Nephron (organoid): ENCODE measurements around the gene CDC42EP3.

Experiments
- H3K27ac Mint-ChIP-seq, 3 experiments: 2 replicates each; pipeline ENCODE4 v1.8.0; 2020; ENCODE audit warnings: mixed read lengths in 3 of 3, mild to moderate bottlenecking in 2 of 3, moderate library complexity in 1 of 3
- H3K27me3 Mint-ChIP-seq: 2 replicates; pipeline ENCODE4 v1.8.0; 2021; ENCODE audit warnings: low read depth, mild to moderate bottlenecking, moderate library complexity, mixed read lengths
- H3K36me3 Mint-ChIP-seq: 2 replicates; pipeline ENCODE4 v1.8.0; 2020; ENCODE audit warnings: low read depth, mixed read lengths
- H3K4me1 Mint-ChIP-seq: 2 replicates; pipeline ENCODE4 v1.8.0; 2020; ENCODE audit warnings: mixed read lengths
- H3K4me3 Mint-ChIP-seq, 3 experiments: 2 replicates each; pipeline ENCODE4 v1.8.0; 2020; ENCODE audit warnings: mild to moderate bottlenecking in 3 of 3, mixed read lengths in 3 of 3, moderate library complexity in 2 of 3
- H3K9me3 Mint-ChIP-seq: 2 replicates; pipeline ENCODE4 v1.8.0; 2020; ENCODE audit warnings: mixed read lengths
- CTCF ChIP-seq, 3 experiments: fragments of 200-600 bp; sonication (generic); IDR thresholded peaks; one replicate each; pipeline ENCODE4 v1.5.0; 2021; ENCODE audit warnings: antibody characterized with exemption in 3 of 3; ENCODE audit not compliant: unreplicated experiment in 3 of 3

CDC42EP3 gene

GRCh38 chr2:37671009-37671815 is at the start of gene CDC42EP3:
TSS of gene CDC42EP3 (minus strand) at chr2:37671642. CDS start at chr2:37646587, 25,055 bp downstream.
- Mint-ChIP-seq H3K27me3 (peaks cover 27% of the 10 kb centered on the region), H3K36me3 (no peaks in the 10 kb centered on the region), H3K4me3 (peak within 1 kb of the TSS; percentile 90 to 94 (median 90)), H3K9me3 (no peaks in the 10 kb centered on the region), H3K27ac (peak within 1 kb of the TSS; percentile 69 to 84 (median 83)), H3K4me1 (peaks cover 54% of the 10 kb centered on the region)
- no peak for TF ChIP-seq CTCF (IDR thresholded peaks at IDR 0.05; ENCODE audit: unreplicated experiment in 3 of 3)

GRCh38 chr2:37721201-37721560 is 49.7 kb upstream of the CDC42EP3 start:
- H3K9me3 Mint-ChIP-seq = peaks cover 19% of the 10 kb centered on the region
- no peak for TF ChIP-seq CTCF (IDR thresholded peaks at IDR 0.05; ENCODE audit: unreplicated experiment in 3 of 3)
- H3K27me3 Mint-ChIP-seq = peaks cover 5% of the 10 kb centered on the region
- no peak overlapping the region for H3K4me3 Mint-ChIP-seq
- H3K4me1 Mint-ChIP-seq = no peaks in the 10 kb centered on the region
- H3K36me3 Mint-ChIP-seq = peaks cover 4% of the 10 kb centered on the region
- no peak overlapping the region for H3K27ac Mint-ChIP-seq

- H3K9me3 Mint-ChIP-seq = peaks cover 23% of the 10 kb centered on the region
- H3K4me3 Mint-ChIP-seq = no peak overlapping the region
- no peak overlapping the region for H3K27ac Mint-ChIP-seq
- no peaks in the 10 kb centered on the region for H3K4me1 Mint-ChIP-seq
- H3K27me3 Mint-ChIP-seq = peaks cover 5% of the 10 kb centered on the region
- no peak for TF ChIP-seq CTCF (IDR thresholded peaks at IDR 0.05; ENCODE audit: unreplicated experiment in 3 of 3)
- H3K36me3 Mint-ChIP-seq = peaks cover 4% of the 10 kb centered on the region
Measured at GRCh38 chr2:37720533-37721200, 49.2 kb upstream of the CDC42EP3 start.

- Mint-ChIP-seq H3K4me3 (no peak overlapping the region), H3K36me3 (peaks cover 4% of the 10 kb centered on the region), H3K9me3 (peaks cover 26% of the 10 kb centered on the region), H3K27me3 (peaks cover 5% of the 10 kb centered on the region), H3K4me1 (no peaks in the 10 kb centered on the region), H3K27ac (no peak overlapping the region)
- TF ChIP-seq CTCF (IDR thresholded peaks at IDR 0.05; ENCODE audit: unreplicated experiment in 3 of 3) = no peak
Measured at GRCh38 chr2:37718515-37719161, 47.2 kb upstream of the CDC42EP3 start.

- Mint-ChIP-seq H3K9me3 (peaks cover 19% of the 10 kb centered on the region), H3K4me1 (peaks cover 5% of the 10 kb centered on the region), H3K27me3 (peaks cover 11% of the 10 kb centered on the region), H3K27ac (no peak overlapping the region), H3K4me3 (no peak overlapping the region), H3K36me3 (no peaks in the 10 kb centered on the region)
- TF ChIP-seq CTCF (IDR thresholded peaks at IDR 0.05; ENCODE audit: unreplicated experiment in 3 of 3) = no peak
Measured at GRCh38 chr2:37713258-37713700, 41.8 kb upstream of the CDC42EP3 start.
